GM12878 (cell line): Measurements from ENCODE around the gene PFKM. TPM values are rescaled to one million over a fixed set of nuclear protein-coding genes. Genes with fewer than 3 reads are reported as not detected.

Source experiments
- BCL11A ChIP-seq: IDR thresholded peaks from 2 replicates; pipeline ENCODE4 v1.6.1; 2011; ENCODE audit warnings: low read depth, low read length
- EED ChIP-seq: sonication (generic); IDR thresholded peaks from 2 replicates; pipeline ENCODE4 v1.6.1; 2016; ENCODE audit warnings: antibody characterized with exemption, low read depth
- NBN ChIP-seq: fragments of 450-650 bp; IDR thresholded peaks from 2 replicates; pipeline ENCODE4 v1.6.1; 2016
- RB1 ChIP-seq: fragments of 450-650 bp; formaldehyde crosslinking; IDR thresholded peaks from 2 replicates; pipeline ENCODE4 v1.6.1; 2017; ENCODE audit warnings: mild to moderate bottlenecking, borderline replicate concordance
- RELA ChIP-seq: fragments of 450-650 bp; IDR thresholded peaks from 2 replicates; pipeline ENCODE4 v1.8.0; 2014; ENCODE audit warnings: borderline replicate concordance; ENCODE audit not compliant: partially characterized antibody
- SREBF2 ChIP-seq: IDR thresholded peaks from 2 replicates; pipeline ENCODE4 v1.6.1; 2012; ENCODE audit warnings: mild to moderate bottlenecking, low read length
- YY1 ChIP-seq: IDR thresholded peaks from 2 replicates; pipeline ENCODE4 v1.6.1; 2011; ENCODE audit warnings: low read depth, mild to moderate bottlenecking, low read length
- polyA plus RNA-seq, 11 experiments: library from polyadenylated mRNA; depleted of rRNA in 4 of 11; unstranded in 6 of 11; stranded (reverse) in 5 of 11; fragments of >200 nt; fragmentation: Nextera tagmentation in 4 of 11; fragmentation: Illumina TruSeq in 1 of 11; extraction: Ambion mirVana in 4 of 11; extraction: Trizol in 1 of 11; gene quantifications; 1 replicate in 1 of 11; 2 replicates in 10 of 11; pipeline versions ENCODE4 v1.2.1 to v1.2.3, GENCODE V29; 2011 to 2016; ENCODE audit warnings: inconsistent platforms in 2 of 11, missing spikeins in 2 of 11, low read depth in 1 of 11
- total RNA-seq, 4 experiments: library from RNA; depleted of rRNA in 3 of 4; stranded (reverse); fragments of >200 nt in 3 of 4; fragmentation: Illumina TruSeq in 1 of 4; extraction: Trizol in 1 of 4; gene quantifications; 2 replicates each; pipeline versions ENCODE4 v1.2.1 to v1.2.3, GENCODE V29; 2013 to 2021
- TF ChIP-seq, protein P1 (sequence below): fragments of 450-650 bp; formaldehyde crosslinking; IDR thresholded peaks from 2 replicates; pipeline ENCODE4 v1.4.0; 2022; ENCODE audit warnings: mild to moderate bottlenecking, moderate library complexity
- TF ChIP-seq, protein P2 (sequence below): fragments of 450-650 bp; IDR thresholded peaks from 2 replicates; pipeline ENCODE4 v1.6.1; 2018; ENCODE audit warnings: mild to moderate bottlenecking, low read depth, moderate library complexity; ENCODE audit not compliant: partially characterized antibody

The PFKM gene
- total and polyA plus RNA-seq, 10 of the 15 experiments (the other 5 are each of a cell fraction or from before 2014, with no cell fraction given) = 27.6 to 80.0 (median 55.8) TPM

- TF ChIP-seq RELA (no peak), NBN (no peak), RB1 (no peak), EED (no peak), BCL11A (no peak), YY1 (no peak), SREBF2 (no peak)
- TF ChIP-seq, protein P1, sequence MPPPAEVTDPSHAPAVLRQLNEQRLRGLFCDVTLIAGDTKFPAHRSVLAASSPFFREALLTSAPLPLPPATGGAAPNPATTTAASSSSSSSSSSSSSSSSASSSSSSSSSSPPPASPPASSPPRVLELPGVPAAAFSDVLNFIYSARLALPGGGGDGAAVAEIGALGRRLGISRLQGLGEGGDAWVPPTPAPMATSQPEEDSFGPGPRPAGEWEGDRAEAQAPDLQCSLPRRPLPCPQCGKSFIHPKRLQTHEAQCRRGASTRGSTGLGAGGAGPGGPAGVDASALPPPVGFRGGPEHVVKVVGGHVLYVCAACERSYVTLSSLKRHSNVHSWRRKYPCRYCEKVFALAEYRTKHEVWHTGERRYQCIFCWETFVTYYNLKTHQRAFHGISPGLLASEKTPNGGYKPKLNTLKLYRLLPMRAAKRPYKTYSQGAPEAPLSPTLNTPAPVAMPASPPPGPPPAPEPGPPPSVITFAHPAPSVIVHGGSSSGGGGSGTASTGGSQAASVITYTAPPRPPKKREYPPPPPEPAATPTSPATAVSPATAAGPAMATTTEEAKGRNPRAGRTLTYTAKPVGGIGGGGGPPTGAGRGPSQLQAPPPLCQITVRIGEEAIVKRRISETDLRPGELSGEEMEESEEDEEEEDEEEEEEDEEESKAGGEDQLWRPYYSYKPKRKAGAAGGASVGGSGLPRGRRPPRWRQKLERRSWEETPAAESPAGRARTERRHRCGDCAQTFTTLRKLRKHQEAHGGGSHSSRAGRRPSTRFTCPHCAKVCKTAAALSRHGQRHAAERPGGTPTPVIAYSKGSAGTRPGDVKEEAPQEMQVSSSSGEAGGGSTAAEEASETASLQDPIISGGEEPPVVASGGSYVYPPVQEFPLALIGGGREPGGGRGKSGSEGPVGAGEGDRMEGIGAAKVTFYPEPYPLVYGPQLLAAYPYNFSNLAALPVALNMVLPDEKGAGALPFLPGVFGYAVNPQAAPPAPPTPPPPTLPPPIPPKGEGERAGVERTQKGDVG (CRISPR knock-in tag) = no peak
- TF ChIP-seq, protein P2, sequence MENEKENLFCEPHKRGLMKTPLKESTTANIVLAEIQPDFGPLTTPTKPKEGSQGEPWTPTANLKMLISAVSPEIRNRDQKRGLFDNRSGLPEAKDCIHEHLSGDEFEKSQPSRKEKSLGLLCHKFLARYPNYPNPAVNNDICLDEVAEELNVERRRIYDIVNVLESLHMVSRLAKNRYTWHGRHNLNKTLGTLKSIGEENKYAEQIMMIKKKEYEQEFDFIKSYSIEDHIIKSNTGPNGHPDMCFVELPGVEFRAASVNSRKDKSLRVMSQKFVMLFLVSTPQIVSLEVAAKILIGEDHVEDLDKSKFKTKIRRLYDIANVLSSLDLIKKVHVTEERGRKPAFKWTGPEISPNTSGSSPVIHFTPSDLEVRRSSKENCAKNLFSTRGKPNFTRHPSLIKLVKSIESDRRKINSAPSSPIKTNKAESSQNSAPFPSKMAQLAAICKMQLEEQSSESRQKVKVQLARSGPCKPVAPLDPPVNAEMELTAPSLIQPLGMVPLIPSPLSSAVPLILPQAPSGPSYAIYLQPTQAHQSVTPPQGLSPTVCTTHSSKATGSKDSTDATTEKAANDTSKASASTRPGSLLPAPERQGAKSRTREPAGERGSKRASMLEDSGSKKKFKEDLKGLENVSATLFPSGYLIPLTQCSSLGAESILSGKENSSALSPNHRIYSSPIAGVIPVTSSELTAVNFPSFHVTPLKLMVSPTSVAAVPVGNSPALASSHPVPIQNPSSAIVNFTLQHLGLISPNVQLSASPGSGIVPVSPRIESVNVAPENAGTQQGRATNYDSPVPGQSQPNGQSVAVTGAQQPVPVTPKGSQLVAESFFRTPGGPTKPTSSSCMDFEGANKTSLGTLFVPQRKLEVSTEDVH = no peak
These were observed 26.8 kb downstream of the PFKM start (continued) for GRCh38 chr12:48145981-48146380.
